HG03575 (cell line): ENCODE measurements around the gene SLC2A1.

Source experiments
- ATAC-seq: cut with Tn5 transposase; IDR thresholded peaks from one replicate; pipeline ENCODE4 v1.9.1; 2021; ENCODE audit not compliant: unreplicated experiment, insufficient number of reproducible peaks, low FRiP score; ENCODE audit errors: extremely low read depth

Gene SLC2A1

DNA sequence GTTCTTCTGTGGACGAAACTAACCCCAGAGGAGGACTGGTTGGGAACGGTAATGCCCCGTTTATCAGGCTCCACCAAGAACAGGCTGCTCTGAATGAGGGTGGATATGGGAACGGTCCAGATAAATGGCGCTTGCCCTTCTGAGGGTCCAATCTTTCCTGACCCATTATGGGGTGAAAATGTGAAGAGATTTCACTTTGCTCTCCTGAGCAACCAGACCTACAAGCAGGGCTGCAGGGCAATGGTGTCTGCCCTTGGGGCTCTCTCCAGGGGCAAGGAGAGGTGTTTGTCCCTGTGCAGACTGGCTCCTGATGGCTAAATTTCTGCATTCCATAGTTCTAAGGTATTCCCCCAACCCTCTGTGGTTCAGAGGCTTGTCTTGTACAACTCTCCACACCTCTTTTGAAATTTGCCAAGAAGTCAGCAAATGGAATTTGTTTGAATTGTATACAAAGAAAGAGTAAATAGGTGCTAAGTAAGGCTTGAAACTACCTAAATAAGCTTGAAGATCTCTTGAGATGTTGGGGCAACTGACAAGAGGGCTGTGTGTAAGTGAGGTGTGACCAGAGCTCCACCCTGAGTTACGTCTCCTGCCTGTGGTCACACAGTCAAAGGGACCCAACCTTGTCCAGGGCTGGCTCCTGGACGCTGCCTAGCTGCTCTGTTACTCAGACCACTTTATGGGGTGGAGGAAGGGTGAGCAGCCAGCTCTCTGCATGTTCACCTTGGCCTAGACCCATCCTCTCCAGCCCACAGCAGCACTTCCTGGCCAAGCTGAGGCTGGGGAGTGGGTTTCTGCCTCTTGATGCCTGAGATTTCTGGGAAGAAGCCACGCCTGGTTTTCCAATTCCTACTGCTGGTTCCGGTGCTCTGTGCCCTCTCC, 24.8 kb downstream of the SLC2A1 start:
- no peak for ATAC-seq

GRCh38 chr1:42933060-42933586, 25.5 kb downstream of the SLC2A1 start:
- no peak for ATAC-seq

DNA sequence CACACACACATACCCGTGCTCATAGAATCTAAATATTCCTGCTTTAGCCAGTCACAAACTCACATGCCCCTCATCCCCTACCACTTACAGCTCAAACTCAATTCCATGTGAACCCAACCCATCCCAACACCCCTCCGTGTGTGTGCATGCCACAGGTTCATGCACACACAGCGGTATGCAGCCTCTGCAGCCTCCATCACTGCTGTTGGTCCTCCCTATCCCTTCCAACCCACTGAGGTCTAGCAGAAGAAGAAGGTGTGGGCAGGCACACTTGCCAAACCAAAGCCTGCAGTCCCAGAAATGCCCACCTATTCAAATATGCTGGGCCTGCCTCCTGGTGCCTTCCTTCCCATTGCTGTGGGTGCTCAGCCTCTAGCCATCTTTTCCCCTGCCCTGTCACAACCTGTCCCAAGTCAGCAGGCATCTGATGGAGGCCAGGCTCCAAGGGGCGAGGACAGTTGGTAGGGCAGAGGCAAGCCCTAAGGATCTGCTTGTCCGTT, 26.2 kb downstream of the SLC2A1 start:
- no peak for ATAC-seq

- no peak for ATAC-seq
These were observed 26.7 kb downstream of the SLC2A1 start for GRCh38 chr1:42931911-42932422.

DNA sequence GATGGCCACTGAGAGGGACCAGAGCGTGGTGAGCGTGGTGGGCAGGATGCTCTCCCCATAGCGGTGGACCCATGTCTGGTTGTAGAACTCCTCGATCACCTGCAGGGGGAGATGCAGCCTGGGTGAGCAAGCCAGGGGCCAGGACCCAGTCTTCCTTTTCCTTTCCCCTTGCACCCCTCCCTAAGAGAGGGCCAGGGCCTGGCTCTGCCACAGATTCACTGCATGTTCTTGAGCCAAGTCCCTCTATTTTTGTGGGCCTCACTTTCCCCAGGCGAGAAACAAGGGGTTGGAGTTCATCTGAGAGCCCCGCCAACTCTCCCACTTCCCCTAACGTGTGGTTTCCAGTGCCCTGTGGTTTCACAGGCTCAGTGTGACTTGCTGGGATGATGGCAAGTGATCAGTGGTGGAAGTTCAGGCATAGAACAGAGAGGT, 27.5 kb downstream of the SLC2A1 start:
- ATAC-seq: no peak

DNA sequence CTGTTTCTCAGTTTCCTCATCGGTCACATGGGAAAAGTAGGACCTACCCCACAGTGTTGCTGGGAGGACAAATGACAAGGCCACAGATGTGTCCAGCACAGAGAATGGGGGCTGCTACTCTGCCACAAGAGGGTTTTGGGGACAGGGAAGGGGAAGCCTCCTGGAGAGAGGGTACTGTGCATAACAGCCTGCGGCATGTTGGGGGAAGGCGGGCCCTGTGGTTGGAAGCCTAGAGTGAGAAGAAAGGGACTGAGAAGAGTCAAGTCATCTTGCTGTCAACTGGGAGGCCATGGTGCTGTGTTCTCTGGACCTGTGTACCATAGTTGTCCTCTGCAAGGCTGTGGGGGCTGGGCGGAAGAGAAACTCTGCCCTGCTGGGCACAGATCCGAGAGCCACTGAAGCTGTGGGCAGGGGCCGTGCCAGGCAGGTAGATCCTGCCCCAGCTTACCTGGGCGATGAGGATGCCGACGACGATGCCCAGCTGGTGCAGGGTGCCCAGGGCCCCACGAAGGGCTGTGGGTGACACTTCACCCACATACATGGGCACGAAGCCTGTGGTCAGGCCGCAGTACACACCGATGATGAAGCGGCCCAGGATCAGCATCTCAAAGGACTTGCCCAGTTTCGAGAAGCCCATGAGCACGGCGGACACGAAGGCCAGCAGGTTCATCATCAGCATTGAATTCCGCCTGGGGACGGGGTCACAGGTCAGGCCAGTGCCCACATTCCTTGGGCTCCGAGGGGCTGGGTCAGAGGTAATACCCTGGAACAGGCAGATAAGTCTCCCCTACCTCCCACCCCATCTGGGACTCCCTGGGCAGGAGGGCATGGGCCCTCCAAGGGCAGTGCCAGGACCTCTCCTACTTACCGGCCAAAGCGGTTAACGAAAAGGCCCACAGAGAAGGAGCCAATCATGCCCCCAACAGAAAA, 28.2 kb downstream of the SLC2A1 start:
- no peak for ATAC-seq

GRCh38 chr1:42929434-42930177, 29.1 kb downstream of the SLC2A1 start:
- no peak for ATAC-seq

DNA sequence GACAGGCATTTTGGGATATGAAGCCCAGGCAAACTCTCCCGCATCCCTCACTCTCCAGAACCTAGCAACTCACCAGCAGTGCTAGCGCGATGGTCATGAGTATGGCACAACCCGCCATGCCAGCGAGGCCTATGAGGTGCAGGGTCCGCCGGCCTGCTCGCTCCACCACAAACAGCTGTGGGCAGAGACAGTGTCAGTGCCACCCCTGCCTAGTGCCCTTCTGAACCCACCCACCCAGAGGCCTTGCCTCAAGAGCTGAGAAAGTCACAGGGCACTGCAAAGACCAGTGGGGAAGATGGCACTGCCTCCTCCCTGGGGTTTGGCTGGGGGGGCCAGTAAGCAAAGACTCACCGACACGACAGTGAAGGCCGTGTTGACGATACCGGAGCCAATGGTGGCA, 29.8 kb downstream of the SLC2A1 start:
- no peak for ATAC-seq

- no peak for ATAC-seq
These were observed 30.7 kb downstream of the SLC2A1 start for GRCh38 chr1:42927920-42928505.

DNA sequence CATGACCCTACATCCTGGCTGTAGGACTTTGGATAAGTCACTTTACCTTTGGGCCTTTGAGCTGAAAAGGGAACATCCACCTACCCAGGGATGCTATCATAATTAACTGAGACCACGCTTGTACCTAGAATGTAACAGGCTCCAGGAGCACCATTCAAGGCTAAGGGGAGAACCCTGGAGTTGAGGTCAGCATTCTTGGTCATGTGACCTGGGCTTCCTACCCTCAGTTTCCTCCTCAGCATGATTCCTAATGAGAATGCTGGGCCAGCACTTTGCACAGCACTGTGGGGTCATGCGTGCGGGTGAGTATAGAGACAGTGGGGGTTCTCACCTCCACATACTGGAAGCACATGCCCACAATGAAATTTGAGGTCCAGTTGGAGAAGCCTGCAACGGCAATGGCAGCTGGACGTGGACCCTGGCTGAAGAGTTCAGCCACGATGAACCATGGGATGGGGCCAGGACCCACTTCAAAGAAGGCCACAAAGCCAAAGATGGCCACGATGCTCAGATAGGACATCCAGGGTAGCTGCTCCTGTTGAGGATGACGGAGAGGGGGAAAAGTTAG, 31.3 kb downstream of the SLC2A1 start:
- no peak for ATAC-seq

DNA sequence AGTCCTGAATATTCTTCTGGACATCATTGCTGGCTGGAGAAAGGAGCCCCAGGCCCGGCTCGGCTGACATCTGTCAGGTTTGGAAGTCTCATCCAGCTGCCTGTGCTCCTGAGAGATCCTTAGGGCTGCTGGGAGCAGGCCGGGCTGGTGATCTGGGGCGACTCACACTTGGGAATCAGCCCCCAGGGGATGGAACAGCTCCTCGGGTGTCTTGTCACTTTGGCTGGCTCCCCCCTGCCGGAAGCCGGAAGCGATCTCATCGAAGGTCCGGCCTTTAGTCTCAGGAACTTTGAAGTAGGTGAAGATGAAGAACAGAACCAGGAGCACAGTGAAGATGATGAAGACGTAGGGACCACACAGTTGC, 31.8 kb downstream of the SLC2A1 start:
- no peak for ATAC-seq

DNA sequence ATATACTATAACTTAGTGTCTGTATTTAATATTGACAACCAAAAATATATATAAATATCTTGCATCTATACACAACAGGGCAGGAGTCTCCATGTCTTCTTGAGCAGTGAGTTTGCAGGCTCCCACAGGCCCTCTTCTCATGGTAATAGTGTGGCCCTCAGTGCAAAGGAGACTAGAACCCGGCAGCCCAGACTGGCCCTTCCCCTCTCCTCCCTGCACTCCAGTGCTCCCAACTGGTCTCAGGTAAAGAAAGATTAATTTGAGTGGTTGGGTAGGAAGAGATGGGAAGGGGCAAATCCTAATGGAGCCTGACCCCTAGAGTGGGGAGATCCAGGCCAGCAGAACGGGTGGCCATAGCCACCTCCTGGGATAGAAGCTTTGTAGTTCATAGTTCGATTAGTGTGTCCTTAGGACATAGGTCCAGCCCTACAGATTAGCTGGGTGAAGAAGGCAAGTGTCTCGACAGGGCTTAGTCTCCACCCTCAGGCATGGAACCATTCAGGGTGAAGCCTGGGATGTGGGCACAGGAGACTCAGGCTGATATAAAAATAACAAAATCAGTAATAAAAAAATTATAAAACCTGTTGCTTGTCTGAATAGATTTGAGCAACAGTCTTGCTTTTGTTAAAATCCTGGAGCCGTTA, 32.3 kb downstream of the SLC2A1 start:
- no peak for ATAC-seq

GRCh38 chr1:42924851-42925760, 33.6 kb downstream of the SLC2A1 start:
- ATAC-seq: no peak

- peak; percentile 46 for ATAC-seq
These were observed 34.4 kb downstream of the SLC2A1 start for GRCh38 chr1:42924082-42924850.

GRCh38 chr1:42923367-42924081, 35.1 kb downstream of the SLC2A1 start:
- no peak for ATAC-seq
